H1 (cell line): ENCODE results near the gene KDM6B.

ENCODE experiments used
- EP300 ChIP-seq, 2 experiments: IDR thresholded peaks; 1 replicate in 1 of 2; 2 replicates in 1 of 2; pipeline ENCODE4 v1.6.1; 2011 to 2012; ENCODE audit warnings: low read depth in 2 of 2, low read length in 2 of 2, mild to moderate bottlenecking in 2 of 2, borderline replicate concordance in 1 of 2, inconsistent platforms in 1 of 2, moderate library complexity in 1 of 2
- JUN ChIP-seq: IDR thresholded peaks from 2 replicates; pipeline ENCODE4 v1.6.1; 2011; ENCODE audit warnings: low read depth, mild to moderate bottlenecking, improper control_type of control experiment, low read length
- SP1 ChIP-seq: IDR thresholded peaks from 2 replicates; pipeline ENCODE4 v1.6.1; 2011; ENCODE audit warnings: low read depth, low read length
- TAF1 ChIP-seq: IDR thresholded peaks from 2 replicates; pipeline ENCODE4 v1.6.1; 2011; ENCODE audit warnings: mild to moderate bottlenecking, low read depth, low read length
- TEAD4 ChIP-seq: IDR thresholded peaks from 2 replicates; pipeline ENCODE4 v1.6.1; 2012; ENCODE audit warnings: low read depth, low read length, inconsistent platforms, mixed read lengths

DNA sequence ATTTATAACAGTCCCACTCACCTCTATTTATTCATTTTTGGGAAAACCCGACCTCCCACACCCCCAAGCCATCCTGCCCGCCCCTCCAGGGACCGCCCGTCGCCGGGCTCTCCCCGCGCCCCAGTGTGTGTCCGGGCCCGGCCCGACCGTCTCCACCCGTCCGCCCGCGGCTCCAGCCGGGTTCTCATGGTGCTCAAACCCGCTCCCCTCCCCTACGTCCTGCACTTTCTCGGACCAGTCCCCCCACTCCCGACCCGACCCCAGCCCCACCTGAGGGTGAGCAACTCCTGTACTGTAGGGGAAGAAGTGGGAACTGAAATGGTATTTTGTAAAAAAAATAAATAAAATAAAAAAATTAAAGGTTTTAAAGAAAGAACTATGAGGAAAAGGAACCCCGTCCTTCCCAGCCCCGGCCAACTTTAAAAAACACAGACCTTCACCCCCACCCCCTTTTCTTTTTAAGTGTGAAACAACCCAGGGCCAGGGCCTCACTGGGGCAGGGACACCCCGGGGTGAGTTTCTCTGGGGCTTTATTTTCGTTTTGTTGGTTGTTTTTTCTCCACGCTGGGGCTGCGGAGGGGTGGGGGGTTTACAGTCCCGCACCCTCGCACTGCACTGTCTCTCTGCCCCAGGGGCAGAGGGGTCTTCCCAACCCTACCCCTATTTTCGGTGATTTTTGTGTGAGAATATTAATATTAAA is 20.2 kb downstream of the KDM6B start:
- TF ChIP-seq EP300 (IDR thresholded peaks at IDR 0.05; ENCODE audit: borderline replicate concordance in 1 of 2, low read depth in 2 of 2, low read length in 2 of 2): no peak
- no peak for TF ChIP-seq JUN
- TF ChIP-seq TEAD4: no peak
- no peak for TF ChIP-seq SP1
- no peak for TF ChIP-seq TAF1
